ENCODE data around the gene KCTD4. TPM values are rescaled to one million over a fixed set of nuclear protein-coding genes. Genes with fewer than 3 reads are reported as not detected.

Gene KCTD4
- total RNA-seq, 1 donor = under 0.01 TPM

- DNase-seq (ENCODE audit: insufficient read length, low spot score, missing footprints) = no peak
- Histone ChIP-seq H3K9me3 (ENCODE audit: low read depth, low read length) (no peaks in the 10 kb centered on the region), H3K4me1 (ENCODE audit: insufficient read depth, low read length) (peaks cover 21% of the 10 kb centered on the region), H3K79me2 (ENCODE audit: insufficient read depth, low read length) (peaks cover 14% of the 10 kb centered on the region), H3K27ac (ENCODE audit: low read depth, low read length) (peak overlapping the region; percentile 40), H3K4me3 (ENCODE audit: insufficient read depth, low read length) (no peak overlapping the region), H3K27me3 (ENCODE audit: insufficient read depth, low read length) (no peaks in the 10 kb centered on the region), H3K4me2 (ENCODE audit: insufficient read depth, low read length) (no peak overlapping the region), H3K36me3 (ENCODE audit: insufficient read depth, low read length) (no peaks in the 10 kb centered on the region), H4K20me1 (ENCODE audit: insufficient read depth, low read length) (no peaks in the 10 kb centered on the region), H2AFZ (ENCODE audit: low read length) (no peak overlapping the region)
- no peak for TF ChIP-seq CTCF (IDR thresholded peaks at IDR 0.05; ENCODE audit: extremely low read depth, low read depth, low read length)
These were observed 31.7 kb upstream of the KCTD4 start for GRCh38 chr13:45232591-45232990.

- Histone ChIP-seq H3K27ac (ENCODE audit: low read depth, low read length) (peak overlapping the region; percentile 82), H4K20me1 (ENCODE audit: insufficient read depth, low read length) (no peaks in the 10 kb centered on the region)
These were observed 30.9 kb upstream of the KCTD4 start for GRCh38 chr13:45231722-45232121.

GRCh38 chr13:45231305-45231704, 30.5 kb upstream of the KCTD4 start:
- no peak for DNase-seq (ENCODE audit: insufficient read length, low spot score, missing footprints)
- Histone ChIP-seq H3K27ac (ENCODE audit: low read depth, low read length) (peak overlapping the region; percentile 82), H4K20me1 (ENCODE audit: insufficient read depth, low read length) (no peaks in the 10 kb centered on the region), H3K79me2 (ENCODE audit: insufficient read depth, low read length) (peaks cover 15% of the 10 kb centered on the region), H3K27me3 (ENCODE audit: insufficient read depth, low read length) (no peaks in the 10 kb centered on the region), H3K9me3 (ENCODE audit: low read depth, low read length) (no peaks in the 10 kb centered on the region), H2AFZ (ENCODE audit: low read length) (no peak overlapping the region), H3K4me1 (ENCODE audit: insufficient read depth, low read length) (peaks cover 15% of the 10 kb centered on the region), H3K36me3 (ENCODE audit: insufficient read depth, low read length) (no peaks in the 10 kb centered on the region), H3K4me2 (ENCODE audit: insufficient read depth, low read length) (peak overlapping the region; percentile 31), H3K4me3 (ENCODE audit: insufficient read depth, low read length) (no peak overlapping the region)
- no peak for TF ChIP-seq CTCF (IDR thresholded peaks at IDR 0.05; ENCODE audit: extremely low read depth, low read depth, low read length)

More at GRCh38 chr13:45231722-45232121, 30.9 kb upstream of the KCTD4 start:
- Histone ChIP-seq H2AFZ (ENCODE audit: low read length) (no peak overlapping the region), H3K4me3 (ENCODE audit: insufficient read depth, low read length) (no peak overlapping the region), H3K36me3 (ENCODE audit: insufficient read depth, low read length) (no peaks in the 10 kb centered on the region), H3K79me2 (ENCODE audit: insufficient read depth, low read length) (peaks cover 15% of the 10 kb centered on the region), H3K4me1 (ENCODE audit: insufficient read depth, low read length) (peaks cover 19% of the 10 kb centered on the region), H3K27me3 (ENCODE audit: insufficient read depth, low read length) (no peaks in the 10 kb centered on the region), H3K4me2 (ENCODE audit: insufficient read depth, low read length) (peak overlapping the region; percentile 31), H3K9me3 (ENCODE audit: low read depth, low read length) (no peaks in the 10 kb centered on the region)
- no peak for DNase-seq (ENCODE audit: insufficient read length, low spot score, missing footprints)
- TF ChIP-seq CTCF (IDR thresholded peaks at IDR 0.05; ENCODE audit: extremely low read depth, low read depth, low read length) = no peak

GRCh38 chr13:45229172-45229571, 28.3 kb upstream of the KCTD4 start:
- H3K9me3 ChIP-seq (ENCODE audit: low read depth, low read length) = no peaks in the 10 kb centered on the region
- H3K27ac ChIP-seq (ENCODE audit: low read depth, low read length) = no peak overlapping the region
- TF ChIP-seq CTCF (IDR thresholded peaks at IDR 0.05; ENCODE audit: extremely low read depth, low read depth, low read length) = no peak
- no peak overlapping the region for H2AFZ ChIP-seq (ENCODE audit: low read length)
- no peaks in the 10 kb centered on the region for H4K20me1 ChIP-seq (ENCODE audit: insufficient read depth, low read length)
- no peaks in the 10 kb centered on the region for H3K36me3 ChIP-seq (ENCODE audit: insufficient read depth, low read length)
- no peak overlapping the region for H3K4me2 ChIP-seq (ENCODE audit: insufficient read depth, low read length)
- H3K4me3 ChIP-seq (ENCODE audit: insufficient read depth, low read length) = no peak overlapping the region
- no peak for DNase-seq (ENCODE audit: insufficient read length, low spot score, missing footprints)
- peaks cover 31% of the 10 kb centered on the region for H3K79me2 ChIP-seq (ENCODE audit: insufficient read depth, low read length)
- no peaks in the 10 kb centered on the region for H3K27me3 ChIP-seq (ENCODE audit: insufficient read depth, low read length)
- peaks cover 13% of the 10 kb centered on the region for H3K4me1 ChIP-seq (ENCODE audit: insufficient read depth, low read length)
